A549 (cell line): ENCODE measurements around the gene ASPHD2. TPM values are rescaled to one million over a fixed set of nuclear protein-coding genes. Genes with fewer than 3 reads are reported as not detected.

Source experiments
- ATAC-seq, 2 experiments: fragments of 200-7000 bp in 1 of 2; fragments of >200 bp in 1 of 2; cut with Nextera tagmentation in 1 of 2; cut with Tn5 transposase in 1 of 2; 3 replicates each; pipeline versions ENCODE4 v1.8.0 to v1.9.1; 2018 to 2020; ENCODE audit warnings: mild to moderate bottlenecking in 1 of 2, moderate library complexity in 1 of 2
- CTCF ChIA-PET: fragments of 300-600 bp; sonication (Branson Sonifier 250); formaldehyde crosslinking; extraction: SDS; loops from one replicate; lab custom pipeline; 2021; ENCODE audit warnings: antibody characterized with exemption, inconsistent platforms; lab: Yijun Ruan, JAX
- POLR2A ChIA-PET: fragments of 350-600 bp; formaldehyde crosslinking; extraction: SDS; loops from one replicate; lab custom pipeline; 2021; ENCODE audit warnings: antibody characterized with exemption, inconsistent platforms; lab: Yijun Ruan, JAX
- DNase-seq, 2 experiments: peaks; one replicate each; pipeline versions ENCODE4 v3.0.0 to v3.0.0-alpha.2; 2011 to 2016; ENCODE audit warnings: low read depth in 1 of 2, low spot score in 1 of 2
- FAIRE-seq: peaks from 2 replicates; lab custom pipeline; 2011; peaks lifted over from hg19 to GRCh38; lab: Jason Lieb, UNC
- H3K27ac ChIP-seq, 2 experiments: fragments of >200 bp; sonication (Bioruptor Twin); formaldehyde crosslinking; 3 replicates each; pipeline ENCODE4 v1.5.1; 2016 to 2017
- H3K4me1 ChIP-seq: fragments of >200 bp; sonication (Bioruptor Twin); formaldehyde crosslinking; 3 replicates; pipeline ENCODE4 v1.6.1; 2016
- H3K4me2 ChIP-seq: fragments of >200 bp; sonication (Bioruptor Twin); formaldehyde crosslinking; 3 replicates; pipeline ENCODE4 v1.6.1; 2016
- H3K4me3 ChIP-seq: fragments of >200 bp; sonication (Bioruptor Twin); formaldehyde crosslinking; 3 replicates; pipeline ENCODE4 v1.5.1; 2016
- H3K9me3 ChIP-seq: fragments of >200 bp; sonication (Bioruptor Twin); formaldehyde crosslinking; 3 replicates; pipeline ENCODE4 v1.6.1; 2016
- CBX2 ChIP-seq: fragments of 200-600 bp; sonication (generic); IDR thresholded peaks from 2 replicates; pipeline ENCODE4 v1.6.1; 2016; ENCODE audit warnings: low read depth, mild to moderate bottlenecking, borderline replicate concordance
- CHD2 ChIP-seq: fragments of 150-350 bp; IDR thresholded peaks from 2 replicates; pipeline ENCODE4 v1.6.1; 2014; ENCODE audit warnings: low read length; ENCODE audit not compliant: partially characterized antibody
- EHF ChIP-seq: fragments of 250-450 bp; sonication (Bioruptor Pico); IDR thresholded peaks from 2 replicates; pipeline ENCODE4 v1.5.0; 2020; ENCODE audit warnings: mild to moderate bottlenecking
- FOSL2 ChIP-seq, 2 experiments: fragments of 450-650 bp in 1 of 2; fragments of >200 bp in 1 of 2; sonication (Bioruptor Twin) in 1 of 2; formaldehyde crosslinking; IDR thresholded peaks; 2 replicates each; pipeline versions ENCODE4 v1.5.0 to v1.6.1; 2016 to 2020; ENCODE audit warnings: mild to moderate bottlenecking in 1 of 2, moderate library complexity in 1 of 2
- FOXS1 ChIP-seq: fragments of 250-450 bp; sonication (Bioruptor Pico); IDR thresholded peaks from 2 replicates; pipeline ENCODE4 v1.5.0; 2020; ENCODE audit warnings: mild to moderate bottlenecking, moderate library complexity
- HOXA7 ChIP-seq: fragments of 250-450 bp; sonication (Bioruptor Pico); IDR thresholded peaks from 2 replicates; pipeline ENCODE4 v1.5.0; 2020; ENCODE audit warnings: mild to moderate bottlenecking, moderate library complexity
- HOXB5 ChIP-seq: fragments of 250-450 bp; sonication (Bioruptor Pico); IDR thresholded peaks from 2 replicates; pipeline ENCODE4 v1.5.0; 2020; ENCODE audit warnings: mild to moderate bottlenecking, moderate library complexity
- JUN ChIP-seq, 2 experiments: fragments of >200 bp; sonication (Bioruptor Twin); formaldehyde crosslinking; IDR thresholded peaks; 2 replicates in 1 of 2; 3 replicates in 1 of 2; pipeline ENCODE4 v1.6.1; 2016 to 2017
- JUNB ChIP-seq: fragments of >200 bp; sonication (Bioruptor Twin); formaldehyde crosslinking; IDR thresholded peaks from 2 replicates; pipeline ENCODE4 v1.6.1; 2016
- KDM5A ChIP-seq: fragments of 200-600 bp; sonication (generic); IDR thresholded peaks from 2 replicates; pipeline ENCODE4 v1.6.1; 2016; ENCODE audit warnings: antibody characterized with exemption, mild to moderate bottlenecking
- NPAS2 ChIP-seq: fragments of 250-450 bp; sonication (Bioruptor Pico); IDR thresholded peaks from 2 replicates; pipeline ENCODE4 v1.8.0; 2022; ENCODE audit warnings: mild to moderate bottlenecking, moderate library complexity, borderline replicate concordance
- NR3C1 ChIP-seq: fragments of >200 bp; sonication (Bioruptor Twin); formaldehyde crosslinking; IDR thresholded peaks from 3 replicates; pipeline ENCODE4 v1.6.1; 2017
- PHF8 ChIP-seq: fragments of 200-600 bp; sonication (generic); IDR thresholded peaks from 2 replicates; pipeline ENCODE4 v1.6.1; 2016; ENCODE audit warnings: low read depth, mild to moderate bottlenecking, antibody characterized with exemption, moderate library complexity, borderline replicate concordance
- SREBF2 ChIP-seq: fragments of 450-650 bp; IDR thresholded peaks from 2 replicates; pipeline ENCODE4 v1.6.1; 2014; ENCODE audit warnings: mild to moderate bottlenecking, moderate library complexity
- ZC3H11A ChIP-seq: fragments of 450-650 bp; IDR thresholded peaks from 2 replicates; pipeline ENCODE4 v1.6.1; 2014; ENCODE audit warnings: antibody characterized with exemption, mild to moderate bottlenecking
- ZFP36 ChIP-seq: fragments of 450-650 bp; IDR thresholded peaks from 2 replicates; pipeline ENCODE4 v1.6.1; 2014; ENCODE audit warnings: borderline replicate concordance; ENCODE audit not compliant: partially characterized antibody
- WGBS: methylation state at CpG from one replicate; pipeline ENCODE4 v1.1.6; 2017; ENCODE audit errors: missing lambda C conversion rate; 5-methylcytosine and 5-hydroxymethylcytosine counted together
- polyA plus RNA-seq, 4 experiments: library from polyadenylated mRNA; depleted of rRNA in 3 of 4; stranded (reverse); fragments of >200 nt; fragmentation: RNase III in 1 of 4; extraction: RNeasy Plus Mini Kit Qiagen cat#74134 plus additional on column Dnase treatment in 1 of 4; gene quantifications; 2 replicates in 3 of 4; 3 replicates in 1 of 4; pipeline ENCODE4 v1.2.3, GENCODE V29; 2011 to 2017
- TF ChIP-seq, protein P1 (sequence below): fragments of >200 bp; sonication (Bioruptor Twin); formaldehyde crosslinking; IDR thresholded peaks from 2 replicates; pipeline ENCODE4 v1.6.1; 2016
- TF ChIP-seq, protein P2 (sequence below): fragments of 450-650 bp; IDR thresholded peaks from 2 replicates; pipeline ENCODE4 v1.6.1; 2014; ENCODE audit warnings: antibody characterized with exemption
- TF ChIP-seq, protein P3 (sequence below): fragments of >200 bp; sonication (Bioruptor Twin); formaldehyde crosslinking; IDR thresholded peaks from 3 replicates; pipeline ENCODE4 v1.6.1; 2016
- TF ChIP-seq, protein P4 (sequence below): fragments of >200 bp; sonication (Bioruptor Twin); formaldehyde crosslinking; IDR thresholded peaks from 3 replicates; pipeline ENCODE4 v1.5.1; 2016
- TF ChIP-seq, protein P5 (sequence below): fragments of 250-450 bp; sonication (Bioruptor Pico); IDR thresholded peaks from 2 replicates; pipeline ENCODE4 v1.5.0; 2020; ENCODE audit warnings: low read depth, mild to moderate bottlenecking, moderate library complexity
- TF ChIP-seq, protein P6 (sequence below): fragments of 250-450 bp; sonication (Bioruptor Pico); IDR thresholded peaks from 2 replicates; pipeline ENCODE4 v1.5.0; 2021; ENCODE audit warnings: mild to moderate bottlenecking, moderate library complexity, borderline replicate concordance
- TF ChIP-seq, protein P7 (sequence below): IDR thresholded peaks from 2 replicates; pipeline ENCODE4 v1.6.1; 2012; ENCODE audit warnings: low read depth, borderline replicate concordance

Gene ASPHD2
- polyA plus RNA-seq, 2 of the 4 experiments (the other 2 are of a cell fraction) = 0.84 to 1.3 TPM

DNA sequence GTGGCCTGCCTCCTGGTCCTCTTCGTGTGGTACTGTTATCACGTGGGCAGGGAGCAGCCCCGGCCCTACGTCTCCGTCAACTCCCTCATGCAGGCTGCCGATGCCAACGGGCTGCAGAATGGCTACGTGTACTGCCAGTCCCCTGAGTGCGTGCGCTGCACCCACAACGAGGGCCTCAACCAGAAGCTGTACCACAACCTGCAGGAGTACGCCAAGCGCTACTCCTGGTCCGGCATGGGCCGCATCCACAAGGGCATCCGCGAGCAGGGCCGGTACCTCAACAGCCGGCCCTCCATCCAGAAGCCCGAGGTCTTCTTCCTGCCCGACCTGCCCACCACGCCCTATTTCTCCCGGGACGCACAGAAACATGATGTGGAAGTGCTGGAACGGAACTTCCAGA, 4.7 kb downstream of the ASPHD2 start:
- POLR2A ChIA-PET = no interaction called here
- Histone ChIP-seq H3K9me3 (no peaks in the 10 kb centered on the region), H3K4me1 (no peaks in the 10 kb centered on the region; the same call in 2 of the 3 replicates)
- FAIRE-seq = no peak
- CTCF ChIA-PET = interaction anchor here (1.2 kb wide), 1 partner anchor 37 kb away, joined by 3 read pairs; no protein-coding TSS in a partner anchor
- TF ChIP-seq KDM5A (no peak), FOXS1 (CRISPR knock-in tag) (no peak), EHF (CRISPR knock-in tag) (no peak)
- TF ChIP-seq, protein P1, sequence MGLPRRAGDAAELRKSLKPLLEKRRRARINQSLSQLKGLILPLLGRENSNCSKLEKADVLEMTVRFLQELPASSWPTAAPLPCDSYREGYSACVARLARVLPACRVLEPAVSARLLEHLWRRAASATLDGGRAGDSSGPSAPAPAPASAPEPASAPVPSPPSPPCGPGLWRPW = no peak
- TF ChIP-seq, protein P2, sequence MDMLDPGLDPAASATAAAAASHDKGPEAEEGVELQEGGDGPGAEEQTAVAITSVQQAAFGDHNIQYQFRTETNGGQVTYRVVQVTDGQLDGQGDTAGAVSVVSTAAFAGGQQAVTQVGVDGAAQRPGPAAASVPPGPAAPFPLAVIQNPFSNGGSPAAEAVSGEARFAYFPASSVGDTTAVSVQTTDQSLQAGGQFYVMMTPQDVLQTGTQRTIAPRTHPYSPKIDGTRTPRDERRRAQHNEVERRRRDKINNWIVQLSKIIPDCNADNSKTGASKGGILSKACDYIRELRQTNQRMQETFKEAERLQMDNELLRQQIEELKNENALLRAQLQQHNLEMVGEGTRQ = no peak
- TF ChIP-seq, all 56 proteins: peak for 0
- Histone ChIP-seq H3K4me2 (no peak overlapping the region), H3K27ac (no peak overlapping the region), H3K4me3 (no peak overlapping the region)
- ATAC-seq (no peak), DNase-seq (no peak)
- 87% methylated on average over 15 of the region's 25 CpGs for WGBS

DNA sequence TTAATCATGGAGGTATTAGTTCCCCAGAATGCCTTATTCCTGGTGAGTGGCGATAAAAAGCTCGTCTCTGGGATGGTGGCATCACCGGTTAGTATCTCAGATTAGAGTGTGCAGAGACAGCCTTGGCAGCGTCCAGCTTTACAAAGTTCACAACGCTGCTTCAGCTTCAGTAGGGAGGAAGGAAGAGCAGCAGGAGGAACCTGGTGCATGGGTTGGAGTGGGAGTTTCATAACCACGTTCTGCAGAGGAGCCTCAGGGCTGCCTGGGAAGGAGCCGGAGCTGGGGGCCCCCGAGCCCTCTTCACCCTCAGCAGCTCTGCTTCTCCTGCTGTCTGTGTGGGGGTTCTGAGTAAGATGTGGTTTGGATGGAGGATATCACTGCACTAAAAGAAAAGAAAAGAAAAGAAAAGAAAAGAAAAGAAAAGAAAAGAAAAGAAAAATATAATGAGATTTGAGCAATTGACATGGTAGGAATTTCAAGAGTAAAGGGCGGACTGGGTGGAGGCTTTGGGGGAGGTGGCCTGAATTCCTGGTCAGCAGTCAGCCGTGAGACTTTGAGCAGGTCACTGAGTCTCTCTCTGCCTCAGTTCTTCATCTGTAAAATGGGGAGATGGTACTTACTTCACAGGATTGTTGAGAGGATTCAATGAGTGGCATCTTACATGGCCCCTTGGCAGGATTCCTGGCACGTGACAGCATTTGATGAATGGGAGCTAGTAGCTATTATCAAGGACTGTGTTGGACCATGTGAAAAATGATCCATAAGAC, 6.5 kb downstream of the ASPHD2 start:
- WGBS = 80% methylated on average over 10 of the region's 11 CpGs
- no peaks in the 10 kb centered on the region for H3K9me3 ChIP-seq
- no peak for TF ChIP-seq SREBF2
- no peak for TF ChIP-seq FOSL2 (IDR thresholded peaks at IDR 0.05)
- no peak for TF ChIP-seq FOSL2 (CRISPR knock-in tag; IDR thresholded peaks at IDR 0.05)
- ChIA-PET POLR2A (no interaction called here), CTCF (interaction anchor here (1.2 to 1.6 kb wide), 3 partner anchors 16 to 30 kb away, joined by 3 to 7 read pairs (median 5); no protein-coding TSS in a partner anchor)
- ATAC-seq (no peak), DNase-seq (no peak), FAIRE-seq (no peak)
- no peak overlapping the region for H3K4me3 ChIP-seq
- no peak overlapping the region for H3K27ac ChIP-seq
- no peaks in the 10 kb centered on the region for H3K4me1 ChIP-seq
- H3K4me2 ChIP-seq = no peak overlapping the region

DNA sequence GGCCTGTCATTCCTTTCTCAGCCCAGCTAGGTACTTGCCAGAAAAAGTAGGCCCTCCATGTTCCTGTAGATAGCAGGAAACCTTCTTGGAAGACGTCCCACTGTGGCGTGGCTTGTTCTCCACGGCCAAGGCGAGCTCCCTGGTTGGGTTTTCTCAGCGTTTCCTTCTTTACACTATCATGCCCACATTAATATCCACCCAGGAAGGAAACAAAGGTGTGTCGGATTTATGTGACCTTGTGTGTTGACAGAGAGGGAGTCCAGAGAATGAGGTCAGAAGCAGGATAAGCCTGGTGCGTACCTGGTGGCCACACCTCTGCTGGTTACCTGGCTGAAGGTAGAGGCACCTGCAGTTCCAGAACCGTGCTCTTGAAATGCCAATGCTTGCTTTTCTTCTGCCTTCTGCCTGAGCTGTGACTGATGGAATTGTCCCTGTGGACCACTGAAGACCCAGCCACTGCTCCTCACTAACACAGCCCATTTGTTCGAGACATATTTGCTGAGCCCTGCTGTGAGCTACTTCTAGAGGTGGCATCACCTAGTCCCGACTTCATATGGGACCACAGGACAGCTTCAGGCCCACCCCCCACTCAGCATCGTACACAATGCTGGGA, 7.9 kb downstream of the ASPHD2 start:
- POLR2A ChIA-PET = no interaction called here
- FAIRE-seq (no peak), ATAC-seq (no peak), DNase-seq (no peak)
- Histone ChIP-seq H3K27ac (no peak overlapping the region), H3K4me3 (no peak overlapping the region), H3K9me3 (no peaks in the 10 kb centered on the region), H3K4me1 (no peaks in the 10 kb centered on the region), H3K4me2 (no peak overlapping the region)
- CTCF ChIA-PET = interaction anchor here (0.6 to 2.1 kb wide), 2 partner anchors 23 to 103 kb away, joined by 4 to 7 read pairs; no protein-coding TSS in a partner anchor
- WGBS = 82% methylated on average over 10 of the region's 11 CpGs
- no peak for TF ChIP-seq JUNB
- TF ChIP-seq JUN (IDR thresholded peaks at IDR 0.05) = no peak
- TF ChIP-seq, protein P3, sequence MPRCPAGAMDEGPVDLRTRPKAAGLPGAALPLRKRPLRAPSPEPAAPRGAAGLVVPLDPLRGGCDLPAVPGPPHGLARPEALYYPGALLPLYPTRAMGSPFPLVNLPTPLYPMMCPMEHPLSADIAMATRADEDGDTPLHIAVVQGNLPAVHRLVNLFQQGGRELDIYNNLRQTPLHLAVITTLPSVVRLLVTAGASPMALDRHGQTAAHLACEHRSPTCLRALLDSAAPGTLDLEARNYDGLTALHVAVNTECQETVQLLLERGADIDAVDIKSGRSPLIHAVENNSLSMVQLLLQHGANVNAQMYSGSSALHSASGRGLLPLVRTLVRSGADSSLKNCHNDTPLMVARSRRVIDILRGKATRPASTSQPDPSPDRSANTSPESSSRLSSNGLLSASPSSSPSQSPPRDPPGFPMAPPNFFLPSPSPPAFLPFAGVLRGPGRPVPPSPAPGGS = no peak
- TF ChIP-seq ZFP36 = no peak
- no peak for TF ChIP-seq HOXA7 (CRISPR knock-in tag)
- TF ChIP-seq CHD2 = no peak
- TF ChIP-seq ZC3H11A = no peak
- TF ChIP-seq CBX2 = no peak
- TF ChIP-seq, protein P4, sequence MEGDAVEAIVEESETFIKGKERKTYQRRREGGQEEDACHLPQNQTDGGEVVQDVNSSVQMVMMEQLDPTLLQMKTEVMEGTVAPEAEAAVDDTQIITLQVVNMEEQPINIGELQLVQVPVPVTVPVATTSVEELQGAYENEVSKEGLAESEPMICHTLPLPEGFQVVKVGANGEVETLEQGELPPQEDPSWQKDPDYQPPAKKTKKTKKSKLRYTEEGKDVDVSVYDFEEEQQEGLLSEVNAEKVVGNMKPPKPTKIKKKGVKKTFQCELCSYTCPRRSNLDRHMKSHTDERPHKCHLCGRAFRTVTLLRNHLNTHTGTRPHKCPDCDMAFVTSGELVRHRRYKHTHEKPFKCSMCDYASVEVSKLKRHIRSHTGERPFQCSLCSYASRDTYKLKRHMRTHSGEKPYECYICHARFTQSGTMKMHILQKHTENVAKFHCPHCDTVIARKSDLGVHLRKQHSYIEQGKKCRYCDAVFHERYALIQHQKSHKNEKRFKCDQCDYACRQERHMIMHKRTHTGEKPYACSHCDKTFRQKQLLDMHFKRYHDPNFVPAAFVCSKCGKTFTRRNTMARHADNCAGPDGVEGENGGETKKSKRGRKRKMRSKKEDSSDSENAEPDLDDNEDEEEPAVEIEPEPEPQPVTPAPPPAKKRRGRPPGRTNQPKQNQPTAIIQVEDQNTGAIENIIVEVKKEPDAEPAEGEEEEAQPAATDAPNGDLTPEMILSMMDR = no peak
- no peak for TF ChIP-seq NR3C1
- TF ChIP-seq HOXB5 (CRISPR knock-in tag) = no peak
- TF ChIP-seq, protein P5, sequence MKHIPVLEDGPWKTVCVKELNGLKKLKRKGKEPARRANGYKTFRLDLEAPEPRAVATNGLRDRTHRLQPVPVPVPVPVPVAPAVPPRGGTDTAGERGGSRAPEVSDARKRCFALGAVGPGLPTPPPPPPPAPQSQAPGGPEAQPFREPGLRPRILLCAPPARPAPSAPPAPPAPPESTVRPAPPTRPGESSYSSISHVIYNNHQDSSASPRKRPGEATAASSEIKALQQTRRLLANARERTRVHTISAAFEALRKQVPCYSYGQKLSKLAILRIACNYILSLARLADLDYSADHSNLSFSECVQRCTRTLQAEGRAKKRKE (CRISPR knock-in tag) = no peak
- TF ChIP-seq, protein P6, sequence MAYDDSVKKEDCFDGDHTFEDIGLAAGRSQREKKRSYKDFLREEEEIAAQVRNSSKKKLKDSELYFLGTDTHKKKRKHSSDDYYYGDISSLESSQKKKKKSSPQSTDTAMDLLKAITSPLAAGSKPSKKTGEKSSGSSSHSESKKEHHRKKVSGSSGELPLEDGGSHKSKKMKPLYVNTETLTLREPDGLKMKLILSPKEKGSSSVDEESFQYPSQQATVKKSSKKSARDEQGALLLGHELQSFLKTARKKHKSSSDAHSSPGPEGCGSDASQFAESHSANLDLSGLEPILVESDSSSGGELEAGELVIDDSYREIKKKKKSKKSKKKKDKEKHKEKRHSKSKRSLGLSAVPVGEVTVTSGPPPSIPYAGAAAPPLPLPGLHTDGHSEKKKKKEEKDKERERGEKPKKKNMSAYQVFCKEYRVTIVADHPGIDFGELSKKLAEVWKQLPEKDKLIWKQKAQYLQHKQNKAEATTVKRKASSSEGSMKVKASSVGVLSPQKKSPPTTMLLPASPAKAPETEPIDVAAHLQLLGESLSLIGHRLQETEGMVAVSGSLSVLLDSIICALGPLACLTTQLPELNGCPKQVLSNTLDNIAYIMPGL = no peak
- TF ChIP-seq NPAS2 (CRISPR knock-in tag) = no peak
- TF ChIP-seq, protein P7, sequence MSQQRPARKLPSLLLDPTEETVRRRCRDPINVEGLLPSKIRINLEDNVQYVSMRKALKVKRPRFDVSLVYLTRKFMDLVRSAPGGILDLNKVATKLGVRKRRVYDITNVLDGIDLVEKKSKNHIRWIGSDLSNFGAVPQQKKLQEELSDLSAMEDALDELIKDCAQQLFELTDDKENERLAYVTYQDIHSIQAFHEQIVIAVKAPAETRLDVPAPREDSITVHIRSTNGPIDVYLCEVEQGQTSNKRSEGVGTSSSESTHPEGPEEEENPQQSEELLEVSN = no peak
- TF ChIP-seq PHF8 = no peak
